SU-DHL-6 (cell line): Measurements from ENCODE around the gene NPAS3.

Experiments
- H2AFZ ChIP-seq: fragments of 200-600 bp; sonication (generic); 2 replicates; pipeline ENCODE4 v1.6.1; 2014; ENCODE audit warnings: low read depth, mild to moderate bottlenecking, moderate library complexity, mixed read lengths, antibody characterized with exemption, low read length; ENCODE audit not compliant: severe bottlenecking
- H3F3A ChIP-seq: fragments of 200-600 bp; shearing (Covaris generic); 2 replicates; pipeline ENCODE4 v1.6.0; 2016; ENCODE audit warnings: antibody characterized with exemption, mild to moderate bottlenecking; ENCODE audit not compliant: insufficient read depth
- H3K27ac ChIP-seq: fragments of 200-600 bp; sonication (generic); 2 replicates; pipeline ENCODE4 v1.5.1; 2016; ENCODE audit warnings: low read depth, mild to moderate bottlenecking, low read length, moderate library complexity, mixed read lengths
- H3K27me3 ChIP-seq: fragments of 200-600 bp; sonication (generic), shearing (Covaris generic); 2 replicates; pipeline ENCODE4 v1.6.0; 2014; ENCODE audit warnings: mild to moderate bottlenecking, low read length
- H3K36me3 ChIP-seq: fragments of 200-600 bp; sonication (generic); 2 replicates; pipeline ENCODE4 v1.6.1; 2014; ENCODE audit warnings: mild to moderate bottlenecking, low read length, mixed read lengths
- H3K4me2 ChIP-seq: fragments of 300-600, 200-600 bp; shearing (Covaris generic), sonication (generic); 2 replicates; pipeline ENCODE4 v1.6.0; 2014; ENCODE audit warnings: low read length, low read depth, mild to moderate bottlenecking; ENCODE audit not compliant: poor library complexity, severe bottlenecking
- H3K4me3 ChIP-seq: fragments of 200-600 bp; sonication (generic); 2 replicates; pipeline ENCODE4 v1.5.1; 2014; ENCODE audit warnings: antibody characterized with exemption, low read length, mild to moderate bottlenecking, mixed read lengths; ENCODE audit not compliant: insufficient read depth, poor library complexity, severe bottlenecking
- H3K79me2 ChIP-seq: fragments of 200-600 bp; sonication (generic); 2 replicates; pipeline ENCODE4 v1.6.1; 2014; ENCODE audit warnings: mild to moderate bottlenecking, low read length, moderate library complexity; ENCODE audit not compliant: insufficient read depth
- H3K9ac ChIP-seq: fragments of 200-600 bp; sonication (generic); 2 replicates; pipeline ENCODE4 v1.7.0; 2014; ENCODE audit warnings: mild to moderate bottlenecking, low read length
- H3K9me2 ChIP-seq: fragments of 200-600 bp; sonication (generic); replicated peaks from 2 replicates; pipeline ENCODE4 v1.6.1; 2014; ENCODE audit warnings: low read length; ENCODE audit not compliant: insufficient read depth
- H3K9me3 ChIP-seq: fragments of 200-600 bp; sonication (generic); 2 replicates; pipeline ENCODE4 v1.6.1; 2014; ENCODE audit warnings: low read length, mixed read lengths; ENCODE audit not compliant: insufficient read depth
- H4K20me1 ChIP-seq: fragments of 200-600 bp; sonication (generic); 2 replicates; pipeline ENCODE4 v1.6.1; 2014; ENCODE audit warnings: low read depth, mild to moderate bottlenecking, antibody characterized with exemption, low read length, moderate library complexity, mixed read lengths
- EZH2phosphoT487 ChIP-seq: fragments of 200-600 bp; sonication (generic), shearing (Covaris generic); conservative IDR thresholded peaks from 2 replicates; pipeline ENCODE4 v1.6.1; 2018; ENCODE audit warnings: mild to moderate bottlenecking, antibody characterized with exemption, low read length, moderate library complexity, mixed read lengths
- TF ChIP-seq, protein P1 (sequence below): fragments of 200-600 bp; sonication (generic); IDR thresholded peaks from one replicate; pipeline ENCODE4 v1.5.1; 2017; ENCODE audit warnings: antibody characterized with exemption, mild to moderate bottlenecking, low read length, moderate library complexity; ENCODE audit not compliant: insufficient read depth, poor library complexity, severe bottlenecking

Gene NPAS3

DNA sequence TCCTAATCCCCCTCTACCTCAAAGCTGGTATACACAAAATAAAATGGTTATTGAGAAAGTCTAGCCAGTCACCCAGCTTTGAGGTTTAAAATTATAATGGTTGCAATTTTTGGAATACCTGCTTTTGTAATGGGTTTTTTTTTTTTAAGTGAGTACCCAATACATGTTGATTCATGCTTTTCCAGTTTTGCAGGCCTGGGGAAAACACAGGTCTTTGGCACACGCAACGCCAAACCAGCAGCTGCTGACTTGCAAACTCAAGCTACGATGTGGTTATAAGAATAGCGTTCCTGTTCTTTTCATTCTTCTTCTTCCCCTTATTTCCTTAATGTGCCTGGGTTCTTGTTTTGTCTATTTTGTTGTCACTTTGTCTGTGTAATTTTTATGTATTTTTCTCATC is 779.2 kb downstream of the NPAS3 start:
- Histone ChIP-seq H3K27ac (no peak overlapping the region), H3K79me2 (no peaks in the 10 kb centered on the region)
- TF ChIP-seq, protein P1, sequence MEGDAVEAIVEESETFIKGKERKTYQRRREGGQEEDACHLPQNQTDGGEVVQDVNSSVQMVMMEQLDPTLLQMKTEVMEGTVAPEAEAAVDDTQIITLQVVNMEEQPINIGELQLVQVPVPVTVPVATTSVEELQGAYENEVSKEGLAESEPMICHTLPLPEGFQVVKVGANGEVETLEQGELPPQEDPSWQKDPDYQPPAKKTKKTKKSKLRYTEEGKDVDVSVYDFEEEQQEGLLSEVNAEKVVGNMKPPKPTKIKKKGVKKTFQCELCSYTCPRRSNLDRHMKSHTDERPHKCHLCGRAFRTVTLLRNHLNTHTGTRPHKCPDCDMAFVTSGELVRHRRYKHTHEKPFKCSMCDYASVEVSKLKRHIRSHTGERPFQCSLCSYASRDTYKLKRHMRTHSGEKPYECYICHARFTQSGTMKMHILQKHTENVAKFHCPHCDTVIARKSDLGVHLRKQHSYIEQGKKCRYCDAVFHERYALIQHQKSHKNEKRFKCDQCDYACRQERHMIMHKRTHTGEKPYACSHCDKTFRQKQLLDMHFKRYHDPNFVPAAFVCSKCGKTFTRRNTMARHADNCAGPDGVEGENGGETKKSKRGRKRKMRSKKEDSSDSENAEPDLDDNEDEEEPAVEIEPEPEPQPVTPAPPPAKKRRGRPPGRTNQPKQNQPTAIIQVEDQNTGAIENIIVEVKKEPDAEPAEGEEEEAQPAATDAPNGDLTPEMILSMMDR, result no peak
- TF ChIP-seq EZH2phosphoT487, result no peak

DNA sequence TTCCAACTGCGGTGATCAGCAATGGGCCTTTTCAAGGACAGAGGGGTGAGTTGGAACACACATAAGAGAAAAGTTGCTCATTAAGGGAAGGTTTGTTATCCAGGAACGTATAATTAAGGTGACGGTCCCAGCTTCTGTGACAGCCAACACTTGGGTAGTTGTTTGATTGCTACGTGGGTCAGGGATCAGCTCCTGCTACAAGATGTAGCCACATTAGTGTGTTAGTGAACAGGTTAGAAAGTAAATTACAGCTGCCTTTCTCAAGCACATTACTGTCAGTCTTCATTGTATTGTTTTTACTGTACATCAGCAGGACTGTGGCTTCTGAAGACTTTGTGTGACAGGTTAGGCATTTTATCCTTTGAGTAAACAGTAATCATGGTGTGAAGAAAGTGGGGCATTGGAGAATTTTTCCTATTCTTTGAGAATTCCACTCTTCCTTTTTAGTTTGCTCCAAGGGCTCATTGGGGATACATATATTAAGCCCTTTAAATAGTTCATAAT is 781.7 kb downstream of the NPAS3 start:
- no peak overlapping the region for H3K4me3 ChIP-seq
- no peak overlapping the region for H2AFZ ChIP-seq
- H4K20me1 ChIP-seq, result no peaks in the 10 kb centered on the region
- H3K27ac ChIP-seq, result no peak overlapping the region
- no peaks in the 10 kb centered on the region; the same call in 1 of the 2 replicates for H3K9me2 ChIP-seq
- H3K4me2 ChIP-seq, result no peak overlapping the region
- H3K36me3 ChIP-seq, result no peaks in the 10 kb centered on the region
- no peaks in the 10 kb centered on the region for H3K9me3 ChIP-seq
- H3K9ac ChIP-seq, result no peak overlapping the region
- H3K27me3 ChIP-seq, result no peaks in the 10 kb centered on the region
- no peaks in the 10 kb centered on the region for H3F3A ChIP-seq
- TF ChIP-seq EZH2phosphoT487, result no peak
- TF ChIP-seq, protein P1, result no peak
- no peaks in the 10 kb centered on the region for H3K79me2 ChIP-seq

More for the DNA sequence above, 779.2 kb downstream of the NPAS3 start:
- H3K4me2 ChIP-seq, result no peak overlapping the region
- no peaks in the 10 kb centered on the region for H3K36me3 ChIP-seq
- no peak overlapping the region for H2AFZ ChIP-seq
- H3K9me3 ChIP-seq, result no peaks in the 10 kb centered on the region
- no peaks in the 10 kb centered on the region; the same call in 1 of the 2 replicates for H3K9me2 ChIP-seq
- H3K27me3 ChIP-seq, result no peaks in the 10 kb centered on the region
- H4K20me1 ChIP-seq, result no peaks in the 10 kb centered on the region
- no peak overlapping the region for H3K9ac ChIP-seq
- H3F3A ChIP-seq, result no peaks in the 10 kb centered on the region
- H3K4me3 ChIP-seq, result no peak overlapping the region

DNA sequence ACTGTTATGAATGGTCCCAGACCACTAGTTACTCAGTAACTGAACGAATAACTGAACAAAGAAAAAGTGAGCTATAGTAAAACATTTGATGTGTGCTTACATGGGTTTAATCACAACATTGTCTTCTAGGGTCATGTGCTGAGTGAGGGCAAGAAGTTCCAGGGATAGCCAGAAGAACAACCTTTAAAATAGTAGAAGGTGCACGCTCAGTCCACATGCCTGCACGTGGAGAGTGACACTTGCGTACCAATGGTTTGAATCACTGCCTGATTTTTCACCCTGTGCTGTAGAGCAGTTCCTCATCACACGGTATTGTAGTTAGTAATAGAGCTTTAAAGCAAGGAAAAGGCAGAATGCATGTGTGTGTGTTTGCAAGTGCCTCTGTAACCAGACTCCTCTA is 788.0 kb downstream of the NPAS3 start:
- no peaks in the 10 kb centered on the region for H3K9me3 ChIP-seq
- H3K4me3 ChIP-seq, result no peak overlapping the region
- H2AFZ ChIP-seq, result no peak overlapping the region
- no peaks in the 10 kb centered on the region for H3K36me3 ChIP-seq
- TF ChIP-seq, protein P1, result no peak
- no peak for TF ChIP-seq EZH2phosphoT487
- H3F3A ChIP-seq, result no peaks in the 10 kb centered on the region
- H3K27ac ChIP-seq, result no peak overlapping the region
- no peak overlapping the region for H3K9ac ChIP-seq
- no peak overlapping the region for H3K4me2 ChIP-seq
- H3K27me3 ChIP-seq, result no peaks in the 10 kb centered on the region
- H3K9me2 ChIP-seq, result no peaks in the 10 kb centered on the region; the same call in 1 of the 2 replicates
- H3K79me2 ChIP-seq, result no peaks in the 10 kb centered on the region
- H4K20me1 ChIP-seq, result no peaks in the 10 kb centered on the region
